GM04504 (cell line): ENCODE measurements around the gene NR2E3.
A peak's percentile ranks its signal among the peaks of the same experiment; 100 is the strongest.

ENCODE experiments used
- DNase-seq: peaks from one replicate; pipeline ENCODE4 v3.0.0-alpha.2; 2012; ENCODE audit warnings: low read depth

NR2E3 gene

GRCh38 chr15:71810256-71811035 lies at the start of gene NR2E3:
NR2E3 (plus strand) TSS chr15:71810554; CDS start chr15:71810744, 190 bp downstream.
- DNase-seq = no peak

- DNase-seq = no peak
Measured at GRCh38 chr15:71760852-71761251, 49.5 kb upstream of the NR2E3 start.

- DNase-seq = peak; percentile 61
Measured at GRCh38 chr15:71761649-71762048, 48.7 kb upstream of the NR2E3 start.

GRCh38 chr15:71768184-71768583 lies 42.2 kb upstream of the NR2E3 start:
- DNase-seq = no peak

- DNase-seq = no peak
Measured at GRCh38 chr15:71773206-71773859, 37.0 kb upstream of the NR2E3 start.

GRCh38 chr15:71775856-71776255 lies 34.5 kb upstream of the NR2E3 start:
- DNase-seq = no peak

- no peak for DNase-seq
Measured at GRCh38 chr15:71776304-71776703, 34.0 kb upstream of the NR2E3 start.

GRCh38 chr15:71777216-71777943 lies 33.0 kb upstream of the NR2E3 start:
- no peak for DNase-seq

- DNase-seq = no peak
Measured at GRCh38 chr15:71779073-71779797, 31.1 kb upstream of the NR2E3 start.

GRCh38 chr15:71780115-71780976 lies 30.0 kb upstream of the NR2E3 start:
- DNase-seq = no peak

GRCh38 chr15:71781179-71781964 lies 29.0 kb upstream of the NR2E3 start:
- no peak for DNase-seq

GRCh38 chr15:71781965-71782265 lies 28.4 kb upstream of the NR2E3 start:
- DNase-seq = no peak

- no peak for DNase-seq
Measured at GRCh38 chr15:71782422-71783165, 27.8 kb upstream of the NR2E3 start.

- no peak for DNase-seq
Measured at GRCh38 chr15:71784719-71785118, 25.6 kb upstream of the NR2E3 start.

- DNase-seq = no peak
Measured at GRCh38 chr15:71785996-71786395, 24.4 kb upstream of the NR2E3 start.

- DNase-seq = no peak
Measured at GRCh38 chr15:71786673-71787072, 23.7 kb upstream of the NR2E3 start.

- no peak for DNase-seq
Measured at GRCh38 chr15:71788646-71789579, 21.4 kb upstream of the NR2E3 start.

- DNase-seq = no peak
Measured at GRCh38 chr15:71789616-71790015, 20.7 kb upstream of the NR2E3 start.

- DNase-seq = no peak
Measured at GRCh38 chr15:71790081-71790480, 20.3 kb upstream of the NR2E3 start.
